GM19324 (cell line): ENCODE data around the gene PPP2R1A.
"Not testable (repeated sequence)": the region's sequence is repeated elsewhere in the genome, so short reads cannot be mapped to it uniquely, and the experiment has no call there.

ENCODE experiments used
- ATAC-seq: cut with Tn5 transposase; IDR thresholded peaks from one replicate; pipeline ENCODE4 v1.9.1; 2021; ENCODE audit warnings: mild to moderate bottlenecking, moderate library complexity; ENCODE audit not compliant: unreplicated experiment, low FRiP score

The PPP2R1A gene

DNA sequence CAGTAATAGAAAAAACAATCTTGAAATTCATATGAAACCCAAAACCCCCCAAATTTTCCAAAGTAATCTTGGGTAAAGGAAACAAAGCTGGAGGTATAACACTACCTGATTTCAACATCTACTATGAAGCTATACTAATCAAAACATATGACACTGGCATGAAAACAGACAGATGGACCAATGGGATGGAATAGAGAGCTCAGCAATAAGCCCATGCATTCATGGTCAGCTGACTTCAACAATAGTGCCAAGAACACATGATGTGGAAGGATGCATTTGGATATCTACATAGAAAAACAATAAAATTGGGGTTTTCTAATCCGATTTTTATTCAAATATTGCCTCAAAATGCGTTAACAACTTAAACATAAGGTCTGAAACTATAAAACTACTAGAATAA, 47.3 kb downstream of the PPP2R1A start:
- no peak for ATAC-seq

- ATAC-seq: no peak
These were observed 48.0 kb downstream of the PPP2R1A start for GRCh38 chr19:52237771-52238400.

GRCh38 chr19:52244021-52244420, 54.2 kb downstream of the PPP2R1A start:
- ATAC-seq: no peak

GRCh38 chr19:52248241-52248640, 58.4 kb downstream of the PPP2R1A start:
- ATAC-seq: no peak

DNA sequence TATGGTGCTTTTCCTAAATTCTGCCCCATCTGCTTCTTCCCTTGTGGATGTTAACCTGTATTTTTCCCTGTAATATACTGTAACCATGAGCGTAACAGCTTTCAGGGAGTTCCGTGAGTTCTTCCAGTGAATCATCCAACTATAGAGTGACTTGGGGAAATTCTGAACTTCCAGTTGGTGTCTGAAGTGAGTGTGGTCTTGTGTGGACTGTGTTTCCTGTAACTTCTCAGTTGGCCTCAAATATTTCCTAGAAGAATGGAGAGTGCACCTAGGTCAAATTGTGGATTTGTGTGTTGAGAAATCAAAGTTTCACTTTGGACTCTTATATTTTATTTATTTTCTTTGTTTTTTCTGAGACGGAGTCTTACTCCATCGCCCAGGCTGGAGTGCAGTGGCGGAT, 68.6 kb downstream of the PPP2R1A start:
- no peak for ATAC-seq

- ATAC-seq: not testable (repeated sequence)
These were observed 75.7 kb downstream of the PPP2R1A start for GRCh38 chr19:52265556-52265955.

DNA sequence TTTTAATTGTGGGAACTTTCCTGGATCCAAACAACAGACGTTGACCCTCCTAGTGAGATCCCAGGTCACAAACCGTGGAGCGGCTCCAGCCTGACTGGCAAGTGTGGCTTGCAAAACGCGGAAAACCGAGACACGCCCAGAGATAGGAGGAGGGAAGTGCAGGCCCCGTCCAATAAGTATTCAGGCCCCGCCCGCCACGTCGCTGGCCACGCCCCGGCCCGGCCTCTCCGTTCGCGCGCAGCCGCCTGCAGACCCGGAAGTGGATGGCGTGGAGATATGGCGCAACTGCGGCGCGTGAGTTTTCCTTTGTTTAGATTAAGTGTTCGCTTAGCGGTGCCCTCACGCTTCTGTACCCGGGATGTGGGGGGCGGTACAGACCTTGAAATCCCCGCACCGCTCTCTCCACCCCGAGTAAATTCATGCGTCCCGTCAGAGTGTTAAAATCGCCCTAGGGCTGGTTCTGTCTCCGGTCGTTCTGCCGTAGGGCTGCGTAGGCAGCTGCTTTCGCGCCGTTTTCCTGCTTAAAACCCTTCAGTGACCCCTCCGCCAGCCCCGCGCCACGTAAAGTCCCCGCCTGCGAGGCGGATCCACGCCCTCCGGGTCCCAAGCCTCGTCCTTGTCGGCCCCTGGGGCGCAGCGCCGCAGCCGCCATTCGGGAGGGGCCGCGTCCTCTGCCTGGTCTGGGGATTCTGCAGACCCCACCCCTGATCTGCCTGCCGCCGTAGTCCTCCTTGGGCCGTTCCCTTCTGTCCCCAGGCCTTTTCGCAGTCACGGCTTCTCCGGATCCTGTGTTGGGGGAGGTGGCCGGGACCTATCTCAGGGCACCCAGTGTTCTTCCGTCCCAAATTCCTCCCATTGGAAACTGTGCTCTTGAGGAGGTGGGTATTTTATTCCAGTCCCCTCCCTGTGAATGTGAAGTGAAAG, 79.7 kb downstream of the PPP2R1A start, which contains the start of gene ZNF766:
Gene ZNF766 (plus strand): TSS at position 250 of the 924 bp plus-strand sequence. CDS start 27 bp downstream, at position 277.
- ATAC-seq: peak; percentile 97

DNA sequence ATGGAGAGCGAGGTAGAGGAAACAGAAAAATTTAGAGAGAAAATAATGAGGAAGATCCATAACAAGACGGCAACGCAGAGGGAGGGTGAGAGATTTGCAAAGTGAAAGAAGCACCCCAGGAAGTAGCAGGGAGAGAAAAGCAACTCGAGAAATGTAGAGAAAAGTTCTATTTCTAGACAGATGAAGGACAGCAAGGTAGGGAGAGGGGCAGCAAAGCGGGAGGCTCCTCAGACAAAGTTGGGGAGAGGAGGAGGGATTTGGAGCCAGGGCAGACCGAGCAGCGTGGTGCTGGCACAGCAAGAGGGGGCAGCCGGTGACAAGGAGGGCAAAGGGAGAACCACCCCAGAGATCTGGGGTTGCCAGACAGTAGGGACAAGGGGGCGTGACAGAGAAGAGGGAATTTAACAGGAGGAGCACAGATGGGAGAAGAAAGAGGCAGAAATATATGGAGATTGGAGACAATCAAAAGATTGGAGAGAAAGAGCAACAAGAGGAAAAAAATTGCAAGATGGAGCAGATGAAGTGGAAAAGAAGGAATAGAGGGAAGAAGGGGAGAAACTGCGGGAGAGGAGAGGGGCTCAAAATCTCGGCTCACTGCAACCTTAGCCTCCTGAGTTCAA, 80.5 kb downstream of the PPP2R1A start:
- no peak for ATAC-seq

DNA sequence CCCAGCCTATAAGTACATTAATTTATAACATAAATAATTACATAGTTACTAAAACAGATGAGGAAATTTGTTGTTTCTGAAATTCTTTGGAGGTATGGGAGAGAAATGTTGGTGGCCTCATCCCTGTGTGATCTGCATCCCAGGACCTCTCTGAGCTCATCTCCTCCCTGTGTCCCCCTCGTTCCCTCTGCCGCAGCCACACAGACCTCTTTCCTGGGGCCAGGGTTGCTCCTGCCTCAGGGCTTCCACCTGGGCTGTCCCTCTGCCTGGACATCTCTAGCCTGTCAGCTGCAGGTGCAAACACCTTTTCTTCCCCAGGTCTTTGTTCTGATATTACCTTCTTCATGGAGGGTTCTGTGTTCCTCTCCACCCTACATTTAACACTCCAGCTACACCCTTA, 83.4 kb downstream of the PPP2R1A start:
- no peak for ATAC-seq

DNA sequence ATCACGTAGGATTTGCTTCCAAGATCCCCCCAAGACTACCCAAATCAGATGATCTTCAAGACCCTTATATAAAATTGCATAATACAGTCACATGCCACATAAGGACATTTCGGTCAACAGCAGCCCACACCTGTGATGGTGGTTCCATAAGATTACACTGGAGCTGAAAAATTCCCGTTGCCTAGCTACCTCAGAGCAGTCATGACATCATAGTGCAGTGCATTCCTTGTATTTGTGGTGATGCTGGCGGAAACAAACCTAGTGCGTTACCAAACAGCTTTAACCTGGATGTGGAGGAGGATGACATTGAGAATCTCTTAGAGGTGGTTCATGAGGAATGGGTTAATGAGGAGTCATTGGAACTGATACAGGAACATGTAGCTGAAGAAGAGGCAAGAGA, 84.3 kb downstream of the PPP2R1A start:
- ATAC-seq: no peak

DNA sequence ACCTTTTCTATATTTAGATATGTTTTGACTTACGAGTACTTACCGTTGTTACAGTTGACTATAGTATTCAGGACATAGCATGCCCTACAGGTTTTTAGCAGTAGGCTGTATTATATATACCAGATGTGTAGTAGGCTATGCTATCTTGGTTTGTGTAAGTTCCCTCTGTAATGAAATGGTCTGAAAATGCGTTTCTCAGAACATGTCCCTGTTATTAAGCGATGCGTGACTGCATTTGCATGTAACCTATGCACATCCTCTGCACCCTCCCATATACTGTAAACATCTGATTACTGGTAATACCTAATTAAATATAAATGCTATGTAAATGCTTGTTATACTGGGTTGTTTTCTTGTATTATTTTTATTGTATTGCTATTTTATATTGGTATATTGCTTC, 86.1 kb downstream of the PPP2R1A start:
- no peak for ATAC-seq

GRCh38 chr19:52277471-52277870, 87.6 kb downstream of the PPP2R1A start:
- ATAC-seq: no peak
